NB4 (cell line): ENCODE measurements around the gene PCLO.

Source experiments
- CTCF ChIP-seq: IDR thresholded peaks from one replicate; pipeline ENCODE4 v1.5.1; 2012; ENCODE audit warnings: low read depth, low read length
- MAX ChIP-seq: IDR thresholded peaks from 2 replicates; pipeline ENCODE4 v1.6.1; 2011; ENCODE audit warnings: low read depth, low read length
- MYC ChIP-seq: IDR thresholded peaks from 2 replicates; pipeline ENCODE4 v1.6.1; 2011; ENCODE audit warnings: low read depth, low read length
- POLR2A ChIP-seq: IDR thresholded peaks from 2 replicates; pipeline ENCODE4 v1.6.1; 2011; ENCODE audit warnings: mild to moderate bottlenecking; ENCODE audit not compliant: insufficient read length; ENCODE audit errors: extremely low read depth

- TF ChIP-seq CTCF (no peak), POLR2A (no peak), MAX (no peak), MYC (no peak)
Observed at GRCh38 chr7:83014546-83014945, 148.1 kb downstream of the PCLO start.
